HG02763 (cell line): ENCODE results near the gene SLC4A1.
"Not testable (repeated sequence)": the region's sequence is repeated elsewhere in the genome, so short reads cannot be mapped to it uniquely, and the experiment has no call there.

Experiments used
- ATAC-seq: cut with Tn5 transposase; IDR thresholded peaks from one replicate; pipeline ENCODE4 v1.9.1; 2021; ENCODE audit warnings: mild to moderate bottlenecking, moderate library complexity; ENCODE audit not compliant: unreplicated experiment

The SLC4A1 gene

DNA sequence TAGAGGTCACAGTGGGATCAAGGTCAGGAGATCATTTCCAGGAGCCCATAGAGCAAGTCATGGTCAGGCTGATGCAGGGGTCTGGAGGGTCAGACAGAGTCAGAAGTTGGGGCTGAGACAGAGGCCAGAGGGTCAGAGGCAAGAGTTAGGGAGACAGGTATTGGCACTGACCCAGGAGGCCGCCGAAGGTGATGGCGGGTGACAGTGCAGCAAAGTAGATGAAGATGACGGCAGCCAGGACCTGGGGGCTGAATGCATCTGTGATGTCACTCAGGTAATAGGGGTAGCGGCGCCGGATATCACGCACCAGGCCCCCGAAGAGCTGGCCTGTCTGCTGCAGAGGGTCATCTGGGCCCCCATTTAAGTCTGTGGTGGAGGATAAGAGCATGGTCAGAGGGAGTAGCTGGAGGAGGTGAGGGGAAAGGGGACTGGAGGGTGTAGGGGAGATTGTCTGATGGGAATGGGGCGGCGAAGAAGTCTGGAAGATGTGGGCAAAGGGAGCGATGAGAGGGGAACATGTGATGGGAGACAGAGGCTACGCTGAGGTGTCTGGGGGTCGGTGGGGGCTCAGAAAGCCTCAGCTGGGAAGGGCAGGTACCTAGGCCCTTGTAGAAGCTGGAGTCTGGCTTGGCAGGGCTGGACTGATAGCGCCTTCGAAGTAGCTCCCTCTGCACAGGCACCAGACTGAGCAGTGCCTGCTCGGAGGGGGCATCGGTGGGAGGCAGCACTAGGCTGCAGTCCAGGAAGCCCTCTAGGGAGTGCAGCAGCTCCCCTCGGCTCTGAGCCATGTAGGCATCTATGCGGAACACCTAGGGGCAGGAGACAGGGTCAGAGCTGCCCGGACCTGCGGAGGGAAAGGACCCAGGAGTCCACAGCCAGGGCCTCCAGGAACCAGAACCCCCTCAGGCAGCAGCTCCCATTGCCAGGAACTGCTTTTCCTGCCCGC lies 9.8 kb downstream of the SLC4A1 start:
- no peak for ATAC-seq

- ATAC-seq = no peak
Observed at GRCh38 chr17:44256671-44257070, 11.3 kb downstream of the SLC4A1 start.

DNA sequence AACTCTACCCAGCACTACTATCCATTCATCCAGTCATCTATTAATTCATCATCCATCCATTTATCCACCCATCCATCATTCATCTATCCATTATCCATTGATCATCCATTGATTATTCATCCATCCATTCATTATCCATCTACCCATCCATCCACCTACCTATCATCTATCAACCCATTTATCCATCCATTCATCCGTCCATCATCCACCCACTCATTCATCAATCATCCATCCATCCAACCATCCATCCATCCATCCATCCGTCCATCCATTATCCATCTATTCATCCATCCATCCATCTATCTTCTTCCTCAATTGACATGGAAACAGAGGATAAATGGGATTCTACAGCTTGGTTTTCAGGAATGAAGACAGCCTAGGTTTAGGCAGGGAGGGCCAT lies 12.0 kb downstream of the SLC4A1 start:
- no peak for ATAC-seq

DNA sequence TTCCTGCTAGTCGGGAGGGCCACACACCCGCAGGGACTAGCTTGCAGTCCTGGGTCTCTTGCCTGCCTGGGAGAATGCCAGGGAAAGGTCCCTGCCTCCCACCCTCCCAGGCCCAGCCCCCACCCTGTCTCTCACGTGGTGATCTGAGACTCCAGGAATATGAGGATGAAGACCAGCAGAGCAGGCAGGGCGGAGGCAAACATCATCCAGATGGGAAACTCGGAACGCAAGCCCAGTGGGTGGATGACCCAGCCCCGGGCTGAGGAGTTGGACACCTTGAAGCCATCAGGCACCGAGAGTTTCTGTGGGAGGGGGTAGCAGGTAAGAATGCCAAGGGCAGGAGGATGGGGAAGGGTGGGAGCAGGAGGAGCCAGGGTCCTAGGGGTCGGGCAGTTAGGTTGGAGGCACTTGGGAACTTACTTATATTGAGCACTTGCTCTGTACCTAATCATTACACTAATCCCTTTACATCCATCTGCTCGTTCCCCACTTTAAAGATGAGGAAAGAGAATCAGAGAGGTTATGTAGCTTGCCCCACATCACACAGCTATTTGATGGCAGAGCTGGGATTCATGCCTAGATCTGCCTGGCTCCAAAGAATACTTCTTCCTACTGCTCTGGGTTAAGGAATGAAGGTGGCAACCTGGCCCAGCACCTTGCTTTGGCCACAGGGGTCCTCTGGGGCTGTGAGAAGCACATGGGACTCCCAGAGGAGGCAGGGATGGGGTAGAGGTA lies 13.4 kb downstream of the SLC4A1 start:
- no peak for ATAC-seq

DNA sequence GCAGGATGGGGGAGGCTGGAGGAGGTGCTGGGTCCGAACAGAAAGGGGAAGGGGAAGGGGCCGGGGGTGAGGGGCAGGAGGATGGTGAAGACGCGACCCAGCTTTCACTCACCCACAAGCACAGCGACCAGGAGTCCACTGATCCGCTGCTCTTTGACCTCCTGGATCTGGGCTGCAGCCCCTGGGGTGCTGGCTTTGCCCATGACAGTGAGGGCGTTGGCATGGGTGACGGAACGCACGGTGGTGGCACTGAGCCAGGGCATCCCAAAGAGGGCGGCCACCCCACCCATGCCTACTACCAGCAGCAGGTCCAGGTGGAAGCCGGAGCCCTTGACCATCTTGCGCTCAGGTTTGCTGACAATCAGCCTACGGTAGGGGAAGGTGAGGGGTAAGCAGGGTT lies 14.9 kb downstream of the SLC4A1 start:
- ATAC-seq = no peak

DNA sequence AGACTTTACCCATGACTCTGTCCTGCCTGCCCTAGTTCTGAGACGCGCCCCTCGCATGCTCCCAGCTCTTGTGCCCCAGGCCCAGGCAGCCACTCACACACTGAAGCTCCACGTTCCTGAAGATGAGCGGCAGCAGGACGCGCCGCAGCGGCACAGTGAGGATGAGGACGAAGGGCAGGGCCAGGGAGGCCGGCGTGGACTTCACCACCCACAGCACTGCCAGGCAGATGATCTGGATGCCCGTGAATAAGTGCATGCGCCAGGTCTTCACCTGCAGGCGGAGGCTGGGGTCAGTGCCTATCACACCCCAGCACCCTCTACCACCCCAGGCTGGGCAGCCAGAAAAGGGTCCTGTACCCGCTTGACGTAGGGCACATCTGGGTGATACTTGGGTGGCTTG lies 16.9 kb downstream of the SLC4A1 start:
- ATAC-seq = no peak

GRCh38 chr17:44249501-44250246 lies 18.3 kb downstream of the SLC4A1 start:
- no peak for ATAC-seq

DNA sequence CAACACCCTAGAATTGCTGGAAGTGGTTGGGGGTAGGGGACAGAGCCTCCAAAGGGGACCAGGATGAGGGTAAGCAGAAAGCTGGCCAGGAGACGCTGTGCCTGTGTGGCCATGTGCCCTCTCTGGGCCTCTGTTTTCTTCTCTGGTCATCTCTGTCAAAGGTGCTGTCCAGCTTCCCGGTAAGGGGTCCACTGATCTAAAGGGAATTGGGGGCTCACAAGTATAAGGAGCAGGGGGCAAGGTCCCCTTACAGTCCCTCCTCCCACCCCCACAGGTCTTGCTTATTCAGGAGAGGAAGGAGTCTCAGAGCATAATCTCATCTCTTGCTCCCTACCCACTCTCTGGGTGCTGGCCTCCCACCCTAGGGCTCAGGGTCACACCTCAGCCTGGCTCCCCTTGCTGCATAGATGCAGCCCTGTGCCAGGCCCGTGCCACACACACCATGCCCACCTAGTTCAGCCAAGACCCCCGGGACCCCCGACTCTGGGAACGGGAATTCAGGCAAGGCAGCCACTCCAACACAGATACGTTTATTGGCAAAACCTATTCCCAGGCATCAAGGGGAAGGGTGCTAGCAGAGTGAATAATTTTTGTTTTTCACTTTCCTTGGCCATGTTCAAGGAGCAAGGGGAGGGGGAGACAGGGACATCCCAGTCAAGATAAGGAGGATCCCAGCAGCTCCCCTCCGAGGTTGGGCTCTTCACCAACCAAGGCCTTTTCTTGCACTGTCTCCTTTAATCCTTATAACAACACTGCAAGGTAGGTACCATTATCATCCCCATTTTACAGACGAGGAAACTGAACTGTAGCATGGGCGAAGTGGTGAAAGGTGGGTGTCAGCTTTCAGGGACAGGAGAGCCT lies 19.8 kb downstream of the SLC4A1 start:
- ATAC-seq = no peak

- ATAC-seq = no peak
Observed at GRCh38 chr17:44247440-44247841, 20.5 kb downstream of the SLC4A1 start.

- ATAC-seq = no peak
Observed at GRCh38 chr17:44241106-44241624, 26.8 kb downstream of the SLC4A1 start.

- not testable (repeated sequence) for ATAC-seq
Observed at GRCh38 chr17:44237886-44238285, 30.0 kb downstream of the SLC4A1 start.

DNA sequence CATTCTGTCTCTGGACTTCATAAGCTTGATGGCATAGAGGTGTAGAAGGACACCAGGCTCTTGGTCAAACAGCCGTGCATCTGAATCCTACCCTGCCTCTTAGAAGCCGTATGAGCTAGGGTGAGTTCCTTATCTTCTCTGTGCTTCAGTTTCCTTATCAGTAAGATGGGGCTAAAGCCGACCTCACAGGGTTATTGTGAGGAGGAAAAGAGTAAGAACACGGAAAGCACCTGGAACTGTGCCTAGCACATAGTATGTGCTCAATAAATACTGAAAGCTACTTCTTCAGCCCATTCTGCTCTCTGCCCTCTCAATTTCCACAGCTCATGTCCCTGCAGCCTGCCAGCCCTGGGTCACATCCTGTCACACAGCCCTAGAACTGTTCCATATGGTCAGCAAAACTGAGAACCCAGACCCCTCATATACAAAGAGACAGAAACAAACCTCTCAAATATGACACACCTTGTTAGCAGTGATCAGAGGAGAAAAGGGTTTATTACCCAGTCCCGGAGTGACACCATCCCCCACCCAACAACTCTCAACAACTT lies 31.4 kb downstream of the SLC4A1 start:
- ATAC-seq = no peak

GRCh38 chr17:44235583-44235936 lies 32.4 kb downstream of the SLC4A1 start:
- ATAC-seq = no peak

GRCh38 chr17:44233582-44233981 lies 34.4 kb downstream of the SLC4A1 start:
- no peak for ATAC-seq

DNA sequence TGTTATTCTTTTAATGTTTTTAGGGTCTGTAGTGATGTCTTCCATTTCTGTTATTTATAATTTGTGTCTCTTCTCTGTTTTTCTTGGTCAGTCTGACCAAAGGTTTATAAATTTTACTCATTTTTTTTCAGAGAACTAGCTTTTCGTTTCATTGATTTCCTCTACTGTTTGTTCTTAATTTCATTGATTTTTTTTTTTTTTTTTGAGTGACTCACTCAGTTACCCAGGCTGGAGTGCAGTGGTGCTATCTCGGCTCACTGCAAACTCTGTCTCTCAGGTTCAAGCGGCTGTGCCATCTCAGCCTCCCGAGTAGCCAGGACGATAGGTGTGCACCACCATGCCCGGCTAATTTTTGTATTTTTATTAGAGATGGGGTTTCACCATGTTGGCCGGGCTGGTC lies 35.9 kb downstream of the SLC4A1 start:
- ATAC-seq = no peak

DNA sequence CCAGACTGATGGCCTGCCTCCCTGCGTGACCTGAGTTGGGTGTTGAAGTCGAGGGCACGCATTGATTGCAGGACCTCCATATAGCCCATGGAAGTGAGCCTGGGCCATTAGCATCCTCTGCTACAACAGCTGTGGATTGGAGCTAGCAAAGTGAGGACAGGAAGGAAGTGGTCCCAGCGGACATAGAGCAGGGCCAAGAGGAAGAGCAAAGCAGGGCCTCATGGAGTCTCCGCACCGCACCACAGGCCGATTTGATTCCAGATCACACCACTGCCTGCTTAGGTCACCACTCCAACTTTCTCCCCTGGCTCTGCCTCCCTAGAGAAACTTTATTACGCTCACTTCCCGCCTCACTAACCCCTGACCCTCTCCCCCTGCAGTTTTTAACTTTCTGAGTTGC lies 37.8 kb downstream of the SLC4A1 start:
- ATAC-seq = no peak

DNA sequence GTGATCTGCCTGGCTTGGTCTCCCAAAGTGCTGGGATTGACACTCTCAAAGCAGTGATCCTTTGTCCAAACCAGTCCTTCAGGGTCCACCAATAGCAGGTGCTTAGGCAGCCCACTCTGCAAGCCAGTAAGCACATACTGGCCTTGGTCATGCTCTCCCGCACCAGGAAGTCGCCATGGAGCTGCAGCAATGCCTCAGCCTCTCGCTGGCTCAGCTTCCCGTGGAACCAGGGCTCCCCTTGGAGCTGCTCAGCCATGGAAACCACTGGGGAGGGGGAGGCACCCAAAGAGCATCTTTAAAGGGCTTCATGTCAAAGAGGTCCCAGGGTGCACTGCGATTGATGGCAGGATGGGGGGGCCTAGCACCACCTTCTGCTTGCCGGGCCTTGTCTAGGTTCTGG lies 38.8 kb downstream of the SLC4A1 start:
- no peak for ATAC-seq

- no peak for ATAC-seq
Observed at GRCh38 chr17:44223541-44224071, 44.3 kb downstream of the SLC4A1 start.

DNA sequence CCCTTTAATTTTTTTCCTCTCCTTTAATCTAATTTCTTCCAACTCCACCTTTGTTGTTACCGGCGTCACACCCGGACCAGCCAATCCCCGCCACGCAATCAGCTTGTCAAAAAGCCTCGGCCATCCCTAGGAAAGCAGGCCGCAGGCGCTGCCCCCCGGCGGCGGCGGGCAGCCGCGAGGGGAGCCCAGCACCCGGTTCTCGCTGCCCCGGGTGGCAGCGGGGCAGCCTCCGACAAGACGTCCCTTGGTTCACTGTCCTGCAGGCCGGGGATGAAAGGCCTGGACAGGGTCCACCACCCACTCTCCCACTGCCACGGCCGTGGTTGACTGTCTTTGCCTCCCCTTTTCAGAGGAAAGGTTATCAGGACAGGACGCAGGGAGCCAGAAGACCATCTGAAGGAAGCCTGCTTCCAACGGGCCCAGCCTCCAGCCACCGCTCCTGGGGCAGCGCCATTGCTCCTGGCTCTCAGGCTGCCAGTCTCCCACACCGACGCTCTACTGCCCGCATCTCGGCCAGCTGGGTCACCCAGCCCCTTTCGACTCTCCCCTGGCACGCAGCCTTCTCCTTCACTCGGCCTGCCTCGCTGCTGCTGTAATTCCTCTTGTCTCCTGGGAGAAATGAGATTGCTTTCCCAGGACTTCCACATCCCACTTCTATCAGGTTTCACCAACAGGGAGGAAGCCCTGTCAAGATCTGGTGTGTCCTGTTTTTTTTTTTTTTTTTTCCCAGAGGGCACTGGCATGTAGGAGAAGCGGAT lies 45.6 kb downstream of the SLC4A1 start:
- ATAC-seq = no peak
